Measurements from ENCODE around the gene IQCH.
"Not testable (repeated sequence)": the region's sequence is repeated elsewhere in the genome, so short reads cannot be mapped to it uniquely, and the experiment has no call there.

IQCH gene

GRCh38 chr15:67436351-67437250 is 182.0 kb downstream of the IQCH start:
- no CpG with 5 or more reads among the region's 13 CpGs for WGBS (ENCODE audit: insufficient coverage, insufficient read length)
- not testable (repeated sequence) for H3K27ac ChIP-seq (ENCODE audit: low read length); H3K9me3 ChIP-seq (ENCODE audit: control insufficient read depth, insufficient read depth, low read length); H3K4me3 ChIP-seq (ENCODE audit: low read length); DNase-seq (ENCODE audit: low read depth, low spot score); H3K27me3 ChIP-seq (ENCODE audit: control insufficient read depth, insufficient read depth, low read length); H3K4me1 ChIP-seq (ENCODE audit: control insufficient read depth, insufficient read depth, low read length); H3K36me3 ChIP-seq (ENCODE audit: control insufficient read depth, insufficient read depth, low read length)

DNA sequence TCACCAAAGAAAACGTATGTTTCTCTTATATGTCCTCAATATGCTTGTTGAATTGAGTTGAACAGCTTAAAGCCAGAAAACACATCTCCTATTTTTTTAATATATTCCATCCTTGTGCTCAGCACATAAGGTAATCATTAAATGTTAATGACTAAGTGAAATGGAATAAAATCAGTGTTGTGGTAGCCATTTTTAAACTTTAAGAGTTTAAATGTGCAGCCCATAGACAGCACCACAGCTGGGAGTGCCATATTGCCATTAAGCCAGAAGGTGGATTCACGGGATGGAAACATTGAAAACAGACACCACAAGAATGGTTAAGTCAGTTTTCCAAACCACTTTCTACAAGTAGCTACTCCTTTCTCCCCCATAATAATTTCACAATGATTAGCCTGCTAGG is 189.5 kb downstream of the IQCH start:
- DNase-seq (ENCODE audit: low read depth, low spot score): no peak
- Histone ChIP-seq H3K36me3 (ENCODE audit: control insufficient read depth, insufficient read depth, low read length) (no peaks in the 10 kb centered on the region), H3K4me3 (ENCODE audit: low read length) (no peak overlapping the region), H3K4me1 (ENCODE audit: control insufficient read depth, insufficient read depth, low read length) (no peaks in the 10 kb centered on the region), H3K27me3 (ENCODE audit: control insufficient read depth, insufficient read depth, low read length) (no peaks in the 10 kb centered on the region), H3K9me3 (ENCODE audit: control insufficient read depth, insufficient read depth, low read length) (no peaks in the 10 kb centered on the region), H3K27ac (ENCODE audit: low read length) (no peak overlapping the region)
- WGBS (ENCODE audit: insufficient coverage, insufficient read length): no CpG with 5 or more reads among the region's 2 CpGs

- Histone ChIP-seq H3K9me3 (ENCODE audit: control insufficient read depth, insufficient read depth, low read length) (no peaks in the 10 kb centered on the region), H3K4me3 (ENCODE audit: low read length) (no peak overlapping the region), H3K36me3 (ENCODE audit: control insufficient read depth, insufficient read depth, low read length) (no peaks in the 10 kb centered on the region), H3K27me3 (ENCODE audit: control insufficient read depth, insufficient read depth, low read length) (no peaks in the 10 kb centered on the region), H3K4me1 (ENCODE audit: control insufficient read depth, insufficient read depth, low read length) (no peaks in the 10 kb centered on the region), H3K27ac (ENCODE audit: low read length) (no peak overlapping the region)
- no peak for DNase-seq (ENCODE audit: low read depth, low spot score)
- WGBS (ENCODE audit: insufficient coverage, insufficient read length): no CpG with 5 or more reads among the region's 2 CpGs
Measured at GRCh38 chr15:67446449-67446848, 191.9 kb downstream of the IQCH start.

GRCh38 chr15:67448372-67448771 is 193.8 kb downstream of the IQCH start:
- H3K27me3 ChIP-seq (ENCODE audit: control insufficient read depth, insufficient read depth, low read length): not testable (repeated sequence)

GRCh38 chr15:67453703-67454102 is 199.1 kb downstream of the IQCH start:
- not testable (repeated sequence) for H3K36me3 ChIP-seq (ENCODE audit: control insufficient read depth, insufficient read depth, low read length); H3K27me3 ChIP-seq (ENCODE audit: control insufficient read depth, insufficient read depth, low read length); H3K4me3 ChIP-seq (ENCODE audit: low read length); H3K27ac ChIP-seq (ENCODE audit: low read length); H3K9me3 ChIP-seq (ENCODE audit: control insufficient read depth, insufficient read depth, low read length); H3K4me1 ChIP-seq (ENCODE audit: control insufficient read depth, insufficient read depth, low read length); DNase-seq (ENCODE audit: low read depth, low spot score)
- no CpG with 5 or more reads among the region's 11 CpGs for WGBS (ENCODE audit: insufficient coverage, insufficient read length)

More at GRCh38 chr15:67448372-67448771, 193.8 kb downstream of the IQCH start:
- H3K27ac ChIP-seq (ENCODE audit: low read length); H3K4me3 ChIP-seq (ENCODE audit: low read length); H3K4me1 ChIP-seq (ENCODE audit: control insufficient read depth, insufficient read depth, low read length); H3K9me3 ChIP-seq (ENCODE audit: control insufficient read depth, insufficient read depth, low read length); DNase-seq (ENCODE audit: low read depth, low spot score); H3K36me3 ChIP-seq (ENCODE audit: control insufficient read depth, insufficient read depth, low read length): not testable (repeated sequence)
- WGBS (ENCODE audit: insufficient coverage, insufficient read length): no CpG with 5 or more reads among the region's 5 CpGs

DNA sequence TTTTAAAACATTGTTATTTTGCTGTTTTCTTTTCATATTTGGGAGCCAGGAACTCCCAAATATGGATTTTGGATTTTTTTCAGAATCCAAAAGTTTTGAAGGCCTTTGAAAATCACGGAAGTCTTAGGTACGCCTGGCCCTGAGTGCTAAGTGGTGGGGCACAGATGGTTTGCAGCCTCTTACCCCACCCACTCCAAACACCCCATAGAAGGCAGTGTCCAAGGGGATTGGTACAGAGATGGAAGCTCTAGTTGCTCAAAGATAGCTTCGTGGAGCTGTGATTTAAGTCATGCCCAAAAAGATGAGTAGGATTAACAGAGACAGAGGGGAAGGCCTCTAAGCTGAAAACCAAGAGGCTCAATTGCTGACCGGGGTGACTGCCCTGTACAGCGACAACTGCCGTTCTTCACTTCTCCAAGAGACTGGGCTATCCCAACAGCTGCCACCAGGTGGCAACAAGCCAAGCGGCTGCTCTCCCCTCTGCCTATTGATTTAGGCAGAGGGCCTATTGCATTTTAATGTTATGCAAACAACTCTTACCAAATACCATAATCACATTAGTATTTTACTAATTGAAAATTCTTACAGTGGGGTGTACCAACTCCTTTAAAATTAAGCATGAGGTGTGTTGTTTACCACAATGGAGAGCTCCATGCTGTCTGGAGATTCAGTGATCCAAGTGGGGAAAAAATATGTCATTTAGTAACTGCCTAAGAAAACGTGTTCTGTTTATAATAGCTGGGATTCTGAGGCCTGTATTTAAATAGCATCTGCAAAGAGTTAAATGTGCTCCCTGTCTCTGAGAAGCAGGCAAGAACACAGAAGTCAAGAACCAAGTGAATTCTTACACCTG is 202.3 kb downstream of the IQCH start:
- Histone ChIP-seq H3K4me1 (ENCODE audit: control insufficient read depth, insufficient read depth, low read length) (no peaks in the 10 kb centered on the region; the same call in 1 of the 2 replicates), H3K27me3 (ENCODE audit: control insufficient read depth, insufficient read depth, low read length) (no peaks in the 10 kb centered on the region), H3K36me3 (ENCODE audit: control insufficient read depth, insufficient read depth, low read length) (no peaks in the 10 kb centered on the region), H3K27ac (ENCODE audit: low read length) (no peak overlapping the region), H3K9me3 (ENCODE audit: control insufficient read depth, insufficient read depth, low read length) (no peaks in the 10 kb centered on the region; the same call in 1 of the 2 replicates), H3K4me3 (ENCODE audit: low read length) (no peak overlapping the region)
- no CpG with 5 or more reads among the region's 8 CpGs for WGBS (ENCODE audit: insufficient coverage, insufficient read length)
- DNase-seq (ENCODE audit: low read depth, low spot score): peak; percentile 29

GRCh38 chr15:67458331-67459029 is 203.9 kb downstream of the IQCH start:
- H3K27me3 ChIP-seq (ENCODE audit: control insufficient read depth, insufficient read depth, low read length): no peaks in the 10 kb centered on the region
- H3K9me3 ChIP-seq (ENCODE audit: control insufficient read depth, insufficient read depth, low read length): no peaks in the 10 kb centered on the region; the same call in 1 of the 2 replicates
- H3K36me3 ChIP-seq (ENCODE audit: control insufficient read depth, insufficient read depth, low read length): no peaks in the 10 kb centered on the region
- H3K27ac ChIP-seq (ENCODE audit: low read length): no peak overlapping the region
- H3K4me3 ChIP-seq (ENCODE audit: low read length): no peak overlapping the region
- no peak for DNase-seq (ENCODE audit: low read depth, low spot score)
- no peaks in the 10 kb centered on the region; the same call in 1 of the 2 replicates for H3K4me1 ChIP-seq (ENCODE audit: control insufficient read depth, insufficient read depth, low read length)
- WGBS (ENCODE audit: insufficient coverage, insufficient read length): no CpG with 5 or more reads among the region's 5 CpGs

DNA sequence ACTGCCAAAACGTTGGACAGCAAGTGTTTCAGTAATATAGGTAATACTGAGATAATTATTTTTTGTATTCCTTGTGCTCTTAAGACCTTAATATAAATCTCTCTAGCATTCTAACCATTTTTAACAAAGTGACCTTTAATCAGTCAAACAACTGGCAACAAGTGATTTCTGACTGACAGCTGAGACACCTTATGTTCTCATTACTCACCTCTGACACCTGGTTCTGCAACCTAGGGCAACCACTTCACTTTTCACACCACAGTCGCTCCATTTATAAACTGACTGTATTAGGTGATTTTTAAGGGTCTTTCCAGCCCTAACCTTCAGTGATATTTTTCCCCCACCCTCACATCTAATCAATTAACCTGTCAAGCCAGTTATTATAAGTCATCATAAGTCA is 205.9 kb downstream of the IQCH start:
- Histone ChIP-seq H3K9me3 (ENCODE audit: control insufficient read depth, insufficient read depth, low read length) (no peaks in the 10 kb centered on the region; the same call in 1 of the 2 replicates), H3K27ac (ENCODE audit: low read length) (no peak overlapping the region), H3K4me3 (ENCODE audit: low read length) (no peak overlapping the region), H3K36me3 (ENCODE audit: control insufficient read depth, insufficient read depth, low read length) (no peaks in the 10 kb centered on the region), H3K4me1 (ENCODE audit: control insufficient read depth, insufficient read depth, low read length) (no peaks in the 10 kb centered on the region; the same call in 1 of the 2 replicates), H3K27me3 (ENCODE audit: control insufficient read depth, insufficient read depth, low read length) (no peaks in the 10 kb centered on the region)
- DNase-seq (ENCODE audit: low read depth, low spot score): no peak
- WGBS (ENCODE audit: insufficient coverage, insufficient read length): no CpG with 5 or more reads among the region's 2 CpGs

- no CpG with 5 or more reads among the region's 6 CpGs for WGBS (ENCODE audit: insufficient coverage, insufficient read length)
- no peaks in the 10 kb centered on the region for H3K36me3 ChIP-seq (ENCODE audit: control insufficient read depth, insufficient read depth, low read length)
- no peak overlapping the region for H3K4me3 ChIP-seq (ENCODE audit: low read length)
- DNase-seq (ENCODE audit: low read depth, low spot score): no peak
- H3K4me1 ChIP-seq (ENCODE audit: control insufficient read depth, insufficient read depth, low read length): no peaks in the 10 kb centered on the region; the same call in 1 of the 2 replicates
- H3K27ac ChIP-seq (ENCODE audit: low read length): no peak overlapping the region
- H3K9me3 ChIP-seq (ENCODE audit: control insufficient read depth, insufficient read depth, low read length): no peaks in the 10 kb centered on the region; the same call in 1 of the 2 replicates
- no peaks in the 10 kb centered on the region for H3K27me3 ChIP-seq (ENCODE audit: control insufficient read depth, insufficient read depth, low read length)
Measured at GRCh38 chr15:67461735-67462134, 207.1 kb downstream of the IQCH start.

- Histone ChIP-seq H3K4me3 (ENCODE audit: low read length) (no peak overlapping the region), H3K27me3 (ENCODE audit: control insufficient read depth, insufficient read depth, low read length) (no peaks in the 10 kb centered on the region), H3K27ac (ENCODE audit: low read length) (no peak overlapping the region), H3K4me1 (ENCODE audit: control insufficient read depth, insufficient read depth, low read length) (no peaks in the 10 kb centered on the region; the same call in 1 of the 2 replicates), H3K9me3 (ENCODE audit: control insufficient read depth, insufficient read depth, low read length) (no peaks in the 10 kb centered on the region; the same call in 1 of the 2 replicates), H3K36me3 (ENCODE audit: control insufficient read depth, insufficient read depth, low read length) (no peaks in the 10 kb centered on the region)
- WGBS (ENCODE audit: insufficient coverage, insufficient read length): no CpG with 5 or more reads among the region's 3 CpGs
- DNase-seq (ENCODE audit: low read depth, low spot score): no peak
Measured at GRCh38 chr15:67462875-67463274, 208.3 kb downstream of the IQCH start.

Data from iPS DF 6.9 (cell line).